GM23338 (cell line): Measurements from ENCODE around the gene OTUD6A. TPM values are rescaled to one million over a fixed set of nuclear protein-coding genes. Genes with fewer than 3 reads are reported as not detected.

Experiments used
- ETS1 ChIP-seq: IDR thresholded peaks from 2 replicates; pipeline ENCODE4 v1.6.1; 2016; ENCODE audit warnings: antibody characterized with exemption
- EZH2 ChIP-seq: fragments of 200-600 bp; sonication (generic); IDR thresholded peaks from one replicate; pipeline ENCODE4 v1.8.0; 2017; ENCODE audit warnings: antibody characterized with exemption, mild to moderate bottlenecking, low read depth; ENCODE audit not compliant: unreplicated experiment
- EZH2phosphoT487 ChIP-seq: fragments of 200-600 bp; sonication (generic); IDR thresholded peaks from one replicate; pipeline ENCODE4 v1.8.1; 2018; ENCODE audit warnings: antibody characterized with exemption; ENCODE audit not compliant: unreplicated experiment
- JUNB ChIP-seq: IDR thresholded peaks from one replicate; pipeline ENCODE4 v1.6.1; 2016; ENCODE audit warnings: antibody characterized with exemption; ENCODE audit not compliant: unreplicated experiment
- NANOG ChIP-seq: IDR thresholded peaks from 2 replicates; pipeline ENCODE4 v1.6.1; 2016; ENCODE audit warnings: antibody characterized with exemption, borderline replicate concordance
- POLR2AphosphoS5 ChIP-seq: IDR thresholded peaks from 2 replicates; pipeline ENCODE4 v1.6.1; 2016; ENCODE audit warnings: antibody characterized with exemption, low read depth
- STAT1 ChIP-seq: IDR thresholded peaks from one replicate; pipeline ENCODE4 v1.6.1; 2016; ENCODE audit warnings: antibody characterized with exemption; ENCODE audit not compliant: unreplicated experiment
- ZNF114 ChIP-seq: fragments of 250-450 bp; sonication (Bioruptor Pico); IDR thresholded peaks from 2 replicates; pipeline ENCODE4 v1.5.0; 2020; ENCODE audit warnings: mild to moderate bottlenecking, moderate library complexity
- ZNF331 ChIP-seq: fragments of 250-450 bp; sonication (Bioruptor Pico); IDR thresholded peaks from 2 replicates; pipeline ENCODE4 v1.5.0; 2020; ENCODE audit warnings: low read depth, mild to moderate bottlenecking, moderate library complexity
- ZNF462 ChIP-seq: fragments of 250-450 bp; sonication (Bioruptor Pico); IDR thresholded peaks from 2 replicates; pipeline ENCODE4 v1.5.0; 2020; ENCODE audit warnings: mild to moderate bottlenecking, moderate library complexity
- polyA plus RNA-seq: library from polyadenylated mRNA; unstranded; fragments of >200 nt; fragmentation: Nextera tagmentation; extraction: Ambion mirVana; gene quantifications from 2 replicates; pipeline ENCODE4 v1.2.1, GENCODE V29; 2016
- total RNA-seq: library from RNA; depleted of rRNA; stranded (reverse); fragments of >200 nt; shearing (Covaris generic); gene quantifications from 2 replicates; pipeline ENCODE4 v1.2.3, GENCODE V29; 2014

The OTUD6A gene
- total and polyA plus RNA-seq, 2 experiments from 2014 or later, result 0.17 TPM; not detected in 1

- TF ChIP-seq ZNF462 (CRISPR knock-in tag) (no peak), ZNF331 (CRISPR knock-in tag) (no peak), JUNB (no peak), ZNF114 (CRISPR knock-in tag) (no peak), POLR2AphosphoS5 (no peak), ETS1 (no peak), NANOG (no peak), EZH2phosphoT487 (no peak), EZH2 (no peak), STAT1 (no peak)
These were observed 7.9 kb upstream of the OTUD6A start (continued) for GRCh38 chrX:70054391-70054790.
